IMR-90 (cell line): ENCODE results near the gene ENAM. TPM values are rescaled to one million over a fixed set of nuclear protein-coding genes. Genes with fewer than 3 reads are reported as not detected.

Source experiments
- ATAC-seq: fragments of 200-7000 bp; cut with Tn5 transposase; 2 replicates; pipeline ENCODE4 v1.9.1; 2020; ENCODE audit warnings: low read depth, mild to moderate bottlenecking, moderate library complexity
- BruUV-seq: library from RNA; stranded (reverse); fragments of 400-500 nt; replicated peaks from 2 replicates; lab custom pipeline; 2021; lab: Mats Ljungman, UMichigan
- CTCF ChIA-PET: fragments of 300-600 bp; formaldehyde crosslinking; extraction: SDS; loops from one replicate; lab custom pipeline; 2021; ENCODE audit warnings: antibody characterized with exemption; lab: Yijun Ruan, JAX
- POLR2A ChIA-PET: fragments of 300-600 bp; sonication (Branson Sonifier 250); formaldehyde crosslinking; loops from one replicate; lab custom pipeline; 2022; ENCODE audit warnings: antibody characterized with exemption; ENCODE audit not compliant: unreplicated experiment; lab: Charles Lee
- DNase-seq: peaks from one replicate; pipeline ENCODE4 v3.0.0; 2013
- H2AFZ ChIP-seq: replicated peaks from 2 replicates; pipeline ENCODE3; 2013; ENCODE audit warnings: low read length, mild to moderate bottlenecking; ENCODE audit not compliant: poor library complexity
- H2AK5ac ChIP-seq: 2 replicates; pipeline ENCODE4 v1.6.1; 2013; ENCODE audit warnings: low read depth, low read length, inconsistent platforms
- H2AK9ac ChIP-seq: replicated peaks from 2 replicates; pipeline ENCODE3; 2013; ENCODE audit warnings: mild to moderate bottlenecking, low read depth, low read length, moderate library complexity; ENCODE audit not compliant: poor library complexity
- H2BK120ac ChIP-seq: 2 replicates; pipeline ENCODE4 v1.6.1; 2013; ENCODE audit warnings: low read depth, low read length, inconsistent platforms
- H2BK15ac ChIP-seq: 3 replicates; pipeline ENCODE4 v1.6.1; 2013; ENCODE audit warnings: low read depth, low read length, inconsistent platforms
- H2BK20ac ChIP-seq: 2 replicates; pipeline ENCODE4 v1.6.1; 2013; ENCODE audit warnings: low read depth, mild to moderate bottlenecking, inconsistent platforms, low read length, moderate library complexity
- H2BK5ac ChIP-seq: 2 replicates; pipeline ENCODE4 v1.6.1; 2013; ENCODE audit warnings: mild to moderate bottlenecking, low read depth, low read length, inconsistent platforms; ENCODE audit not compliant: poor library complexity, severe bottlenecking
- H3K14ac ChIP-seq: replicated peaks from 2 replicates; pipeline ENCODE4 v1.6.1; 2013; ENCODE audit warnings: low read depth, low read length, inconsistent platforms
- H3K18ac ChIP-seq: 2 replicates; pipeline ENCODE4 v1.6.1; 2013; ENCODE audit warnings: low read depth, low read length, control low read depth
- H3K23ac ChIP-seq: 2 replicates; pipeline ENCODE4 v1.6.1; 2013; ENCODE audit warnings: low read depth, low read length, inconsistent platforms
- H3K27ac ChIP-seq: 2 replicates; pipeline ENCODE4 v1.5.1; 2013; ENCODE audit warnings: mild to moderate bottlenecking, control low read depth, low read length; ENCODE audit not compliant: insufficient read depth
- H3K27me3 ChIP-seq: 2 replicates; pipeline ENCODE4 v1.6.1; 2013; ENCODE audit warnings: low read length; ENCODE audit not compliant: control insufficient read depth, insufficient read depth
- H3K36me3 ChIP-seq: 2 replicates; pipeline ENCODE4 v1.6.1; 2013; ENCODE audit warnings: low read length, mixed read lengths; ENCODE audit not compliant: control insufficient read depth, insufficient read depth
- H3K4ac ChIP-seq: 2 replicates; pipeline ENCODE4 v1.6.1; 2013; ENCODE audit warnings: low read depth, low read length, inconsistent platforms
- H3K4me1 ChIP-seq: 2 replicates; pipeline ENCODE4 v1.6.1; 2013; ENCODE audit warnings: low read length, mixed read lengths; ENCODE audit not compliant: control insufficient read depth, insufficient read depth
- H3K4me2 ChIP-seq: 2 replicates; pipeline ENCODE4 v1.6.1; 2013; ENCODE audit warnings: low read depth, mild to moderate bottlenecking, control low read depth, low read length, moderate library complexity
- H3K4me3 ChIP-seq: 2 replicates; pipeline ENCODE4 v1.5.1; 2013; ENCODE audit warnings: low read depth, mild to moderate bottlenecking, control low read depth, low read length, moderate library complexity; ENCODE audit not compliant: insufficient read depth
- H3K56ac ChIP-seq: 2 replicates; pipeline ENCODE4 v1.6.1; 2013; ENCODE audit warnings: low read length, inconsistent platforms; ENCODE audit not compliant: insufficient read depth; ENCODE audit errors: extremely low read depth
- H3K79me1 ChIP-seq, 2 experiments: 2 replicates each; pipeline ENCODE4 v1.6.1; 2013; ENCODE audit warnings: low read length in 2 of 2, inconsistent platforms in 1 of 2, low read depth in 1 of 2
- H3K9ac ChIP-seq: 2 replicates; pipeline ENCODE4 v1.6.1; 2013; ENCODE audit warnings: low read depth, low read length, control low read depth
- H3K9me1 ChIP-seq: 2 replicates; pipeline ENCODE4 v1.6.1; 2013; ENCODE audit warnings: low read length, inconsistent platforms; ENCODE audit not compliant: insufficient read depth
- H3K9me3 ChIP-seq: 2 replicates; pipeline ENCODE4 v1.6.1; 2013; ENCODE audit warnings: low read length; ENCODE audit not compliant: control insufficient read depth, insufficient read depth
- H4K20me1 ChIP-seq: 2 replicates; pipeline ENCODE4 v1.6.1; 2013; ENCODE audit warnings: low read length, inconsistent platforms; ENCODE audit not compliant: insufficient read depth
- H4K5ac ChIP-seq: 2 replicates; pipeline ENCODE4 v1.6.1; 2013; ENCODE audit warnings: mild to moderate bottlenecking, low read depth, low read length, control low read depth
- H4K8ac ChIP-seq, 2 experiments: 2 replicates each; pipeline ENCODE4 v1.6.1; 2013; ENCODE audit warnings: low read depth in 2 of 2, low read length in 2 of 2, control low read depth in 1 of 2, inconsistent platforms in 1 of 2
- H4K91ac ChIP-seq: 2 replicates; pipeline ENCODE4 v1.6.1; 2013; ENCODE audit warnings: low read depth, low read length, inconsistent platforms; ENCODE audit not compliant: insufficient read depth
- BHLHE40 ChIP-seq: fragments of 150-350 bp; IDR thresholded peaks from 2 replicates; pipeline ENCODE4 v1.6.1; 2016; ENCODE audit warnings: mild to moderate bottlenecking, low read depth, low read length
- CEBPB ChIP-seq: IDR thresholded peaks from 2 replicates; pipeline ENCODE4 v1.6.1; 2012; ENCODE audit warnings: low read depth, low read length, improper control_type of control experiment
- CHD1 ChIP-seq: IDR thresholded peaks from 2 replicates; pipeline ENCODE4 v1.6.1; 2012; ENCODE audit warnings: low read depth, low read length, improper control_type of control experiment
- CTCF ChIP-seq: conservative IDR thresholded peaks from 2 replicates; pipeline ENCODE4 v1.5.1; 2012; ENCODE audit warnings: mild to moderate bottlenecking, low read depth, low read length, improper control_type of control experiment
- ELK1 ChIP-seq: fragments of 150-350 bp; IDR thresholded peaks from 2 replicates; pipeline ENCODE4 v1.6.1; 2016; ENCODE audit warnings: low read depth, mild to moderate bottlenecking, low read length, moderate library complexity, borderline replicate concordance
- FOS ChIP-seq: fragments of 150-350 bp; IDR thresholded peaks from 2 replicates; pipeline ENCODE4 v1.6.1; 2016; ENCODE audit warnings: low read depth, low read length
- MAFK ChIP-seq: IDR thresholded peaks from 2 replicates; pipeline ENCODE4 v1.6.1; 2012; ENCODE audit warnings: low read depth, low read length, improper control_type of control experiment
- MAZ ChIP-seq: IDR thresholded peaks from 2 replicates; pipeline ENCODE4 v1.6.1; 2012; ENCODE audit warnings: low read depth, mild to moderate bottlenecking, low read length, improper control_type of control experiment, moderate library complexity, borderline replicate concordance
- MXI1 ChIP-seq: IDR thresholded peaks from 2 replicates; pipeline ENCODE4 v1.6.1; 2012; ENCODE audit warnings: low read depth, mild to moderate bottlenecking, low read length, moderate library complexity, borderline replicate concordance
- NFE2L2 ChIP-seq: fragments of 150-350 bp; IDR thresholded peaks from 2 replicates; pipeline ENCODE4 v1.6.1; 2016; ENCODE audit warnings: low read depth, mild to moderate bottlenecking, low read length
- POLR2A ChIP-seq: IDR thresholded peaks from 2 replicates; pipeline ENCODE4 v1.6.1; 2012; ENCODE audit warnings: mild to moderate bottlenecking, low read depth, low read length
- RAD21 ChIP-seq: IDR thresholded peaks from 2 replicates; pipeline ENCODE4 v1.6.1; 2012; ENCODE audit warnings: low read length, improper control_type of control experiment
- RCOR1 ChIP-seq: IDR thresholded peaks from 2 replicates; pipeline ENCODE4 v1.6.1; 2012; ENCODE audit warnings: mild to moderate bottlenecking, low read length, improper control_type of control experiment; ENCODE audit not compliant: insufficient replicate concordance
- RFX5 ChIP-seq: IDR thresholded peaks from 2 replicates; pipeline ENCODE4 v1.8.0; 2012; ENCODE audit warnings: low read depth, mild to moderate bottlenecking, low read length, moderate library complexity
- SMC3 ChIP-seq: fragments of 150-350 bp; IDR thresholded peaks from 2 replicates; pipeline ENCODE4 v1.6.1; 2016; ENCODE audit warnings: low read depth, mild to moderate bottlenecking, antibody characterized with exemption, low read length, moderate library complexity
- USF2 ChIP-seq: fragments of 150-350 bp; IDR thresholded peaks from 2 replicates; pipeline ENCODE4 v1.6.1; 2017; ENCODE audit warnings: mild to moderate bottlenecking, antibody characterized with exemption, low read length, low read depth
- WGBS, 2 experiments: methylation state at CpG; one replicate each; pipeline versions ENCODE4 v1.1.5 to v1.1.7; 2013; ENCODE audit warnings: missing lambda C conversion rate in 2 of 2; ENCODE audit not compliant: insufficient read length in 1 of 2; ENCODE audit errors: extremely low coverage in 2 of 2; 5-methylcytosine and 5-hydroxymethylcytosine counted together
- dilution Hi-C: fragments of 300-500 bp; cut with HindIII; formaldehyde crosslinking; loops from one replicate; pipeline ENCODE4 v1.14.3; 2018; ENCODE audit warnings: low sequenced_read_pairs; ENCODE audit not compliant: unreplicated experiment
- in situ Hi-C: fragments of 300-500 bp; cut with MboI; formaldehyde crosslinking; loops from 3 replicates; pipeline ENCODE4 v1.14.3; 2019; ENCODE audit warnings: low sequenced_read_pairs, inconsistent platforms, mixed read lengths
- intact Hi-C: fragments of 100-400 bp; cut with micrococcal nuclease; formaldehyde crosslinking; loops from 2 replicates; pipeline ENCODE4 v1.10.0; 2022
- polyA plus RNA-seq, 3 experiments: library from polyadenylated mRNA; depleted of rRNA; stranded (reverse); fragments of >200 nt; gene quantifications; 2 replicates each; pipeline ENCODE4 v1.2.3, GENCODE V29; 2012; ENCODE audit warnings: low replicate concordance in 1 of 3
- total RNA-seq: library from RNA; depleted of rRNA; stranded (reverse); fragments of >200 nt; gene quantifications from 2 replicates; pipeline ENCODE4 v1.2.3, GENCODE V29; 2012

Gene ENAM
- total and polyA plus RNA-seq, 2 of the 4 experiments (the other 2 are of a cell fraction): under 0.01 to 0.10 TPM

- no peak overlapping the region for H4K91ac ChIP-seq
- H2BK5ac ChIP-seq: no peak overlapping the region
- H4K5ac ChIP-seq: no peak overlapping the region
- H3K14ac ChIP-seq: no peak overlapping the region
- CTCF ChIA-PET: interaction anchor here (1.4 kb wide), 1 partner anchor 19 kb away, joined by 3 read pairs; no protein-coding TSS in a partner anchor
- no peaks in the 10 kb centered on the region for H4K20me1 ChIP-seq
- POLR2A ChIA-PET: no interaction called here
- no peaks in the 10 kb centered on the region for H3K36me3 ChIP-seq
- H3K27me3 ChIP-seq: no peaks in the 10 kb centered on the region; the same call in 1 of the 2 replicates
- H3K4me1 ChIP-seq: peaks cover 2% of the 10 kb centered on the region; the same call in 1 of the 2 replicates
- H3K4ac ChIP-seq: no peak overlapping the region
- H3K4me2 ChIP-seq: no peak overlapping the region
- no peak overlapping the region for H3K23ac ChIP-seq
- no peak overlapping the region for H3K56ac ChIP-seq
- no peaks in the 10 kb centered on the region for H3K9me1 ChIP-seq
- H3K9me3 ChIP-seq: no peaks in the 10 kb centered on the region
- H2AFZ ChIP-seq: no peak overlapping the region
- no peak overlapping the region for H3K4me3 ChIP-seq
- H2BK15ac ChIP-seq: 0 out of 3 replicates have a peak overlapping the region, but pooled peaks have one; percentile 36
- WGBS, 2 experiments: no CpG with 5 or more reads among the region's 2 CpGs
- no peak overlapping the region for H2BK120ac ChIP-seq
- no peaks in the 10 kb centered on the region for H3K79me1 ChIP-seq
- in situ Hi-C loops (no loop called here), intact Hi-C loops (no loop called here), dilution Hi-C loops (no loop called here)
- no peak overlapping the region for H3K9ac ChIP-seq
- no peak overlapping the region for H4K8ac ChIP-seq
- H2BK20ac ChIP-seq: no peak overlapping the region
- H3K27ac ChIP-seq: no peak overlapping the region
- H3K18ac ChIP-seq: no peak overlapping the region
- no peak overlapping the region for H2AK5ac ChIP-seq
- H2AK9ac ChIP-seq: no peak overlapping the region
- BruUV-seq: no TSS peak
- no peak for TF ChIP-seq MAFK
- no peak for TF ChIP-seq RCOR1
- TF ChIP-seq BHLHE40: no peak
- no peak for TF ChIP-seq CHD1
- no peak for TF ChIP-seq POLR2A
- TF ChIP-seq RFX5: no peak
- TF ChIP-seq RAD21: no peak
- TF ChIP-seq FOS: no peak
- TF ChIP-seq ELK1: no peak
- no peak for TF ChIP-seq USF2
- TF ChIP-seq CEBPB: no peak
- no peak for TF ChIP-seq SMC3
- TF ChIP-seq MAZ: no peak
- TF ChIP-seq NFE2L2: no peak
- no peak for TF ChIP-seq CTCF
- TF ChIP-seq MXI1: no peak
- no peak for DNase-seq
- no peak for ATAC-seq
Observed at GRCh38 chr4:70671091-70671490, 42.5 kb downstream of the ENAM start.
